GM13976 (cell line): Measurements from ENCODE around the gene MAP2K2.

Source experiments
- DNase-seq: peaks from one replicate; pipeline ENCODE4 v3.0.0; 2012; ENCODE audit warnings: low spot score
- CTCF ChIP-seq: IDR thresholded peaks from 2 replicates; pipeline ENCODE4 v1.5.1; 2012; ENCODE audit warnings: borderline replicate concordance, mild to moderate bottlenecking; ENCODE audit not compliant: insufficient read depth; ENCODE audit errors: extremely low read depth, missing control alignments, control extremely low read depth
- in situ Hi-C: fragments of 300-500 bp; cut with MboI; formaldehyde crosslinking; loops from one replicate; pipeline ENCODE4 v1.12.0; 2022; ENCODE audit warnings: low sequenced_read_pairs, mixed read lengths, inconsistent platforms; ENCODE audit not compliant: unreplicated experiment

Gene MAP2K2

GRCh38 chr19:4086411-4086867 is 37.5 kb downstream of the MAP2K2 start:
- in situ Hi-C loops: no loop called here
- TF ChIP-seq CTCF: no peak
- no peak for DNase-seq

GRCh38 chr19:4084547-4084877 is 39.4 kb downstream of the MAP2K2 start:
- no peak for DNase-seq
- in situ Hi-C loops: no loop called here
- no peak for TF ChIP-seq CTCF

- in situ Hi-C loops: no loop called here
- DNase-seq: peak; percentile 84
- no peak for TF ChIP-seq CTCF
These were observed 40.0 kb downstream of the MAP2K2 start for GRCh38 chr19:4083677-4084546.

GRCh38 chr19:4082172-4082571 is 41.8 kb downstream of the MAP2K2 start:
- TF ChIP-seq CTCF: no peak
- DNase-seq: no peak
- in situ Hi-C loops: no loop called here

GRCh38 chr19:4081441-4082129 is 42.3 kb downstream of the MAP2K2 start:
- in situ Hi-C loops: no loop called here
- no peak for TF ChIP-seq CTCF
- DNase-seq: no peak

GRCh38 chr19:4080473-4080872 is 43.4 kb downstream of the MAP2K2 start:
- in situ Hi-C loops: no loop called here
- no peak for DNase-seq
- no peak for TF ChIP-seq CTCF
